ENCODE results near the gene ADCY1.
"Not testable (repeated sequence)": the region's sequence is repeated elsewhere in the genome, so short reads cannot be mapped to it uniquely, and the experiment has no call there.

ADCY1 gene

DNA sequence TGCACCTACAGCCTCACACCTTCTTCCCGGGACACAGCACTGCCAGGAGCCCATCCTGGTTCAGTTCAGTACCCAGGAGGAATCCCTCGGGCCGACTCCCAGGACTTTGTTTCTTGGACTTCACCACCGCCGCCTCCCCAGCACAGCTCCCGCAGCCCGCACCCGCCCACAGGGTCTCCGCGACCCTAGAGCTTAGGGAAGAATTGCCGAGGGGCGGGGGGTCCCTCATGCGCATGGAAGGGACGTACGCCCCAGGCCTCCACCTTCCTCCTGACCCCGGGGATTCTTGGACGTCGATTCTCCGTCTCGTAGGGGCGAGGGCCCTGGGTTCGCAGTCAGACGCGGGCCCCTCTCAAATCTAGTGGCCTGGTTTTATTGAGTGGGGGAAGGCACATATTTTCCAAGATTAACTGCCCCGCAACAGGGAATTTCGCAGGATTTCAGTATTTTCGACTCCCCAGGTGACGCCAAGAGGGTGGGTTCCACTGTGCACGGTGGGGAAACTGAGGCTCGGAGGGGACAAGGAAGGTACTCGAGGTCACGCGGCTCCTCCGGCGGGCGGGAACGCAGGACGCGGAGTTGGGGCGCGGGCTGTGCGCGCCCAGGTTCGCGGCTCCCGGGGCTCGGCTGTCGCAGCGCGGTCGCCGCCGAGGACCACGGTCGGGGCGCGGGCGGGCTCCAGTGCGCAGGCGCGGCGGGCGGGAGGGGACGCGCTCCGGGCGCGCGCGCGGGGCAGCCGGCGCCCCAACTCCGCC, at the start of gene ADCY1:
ADCY1 (plus strand) TSS at position 708 of the 755 bp plus-strand sequence. CDS start 176 bp downstream, outside the sequence.
- DNase-seq (ENCODE audit: low read depth in 2 of 2, low spot score in 1 of 2) = no peak

DNA sequence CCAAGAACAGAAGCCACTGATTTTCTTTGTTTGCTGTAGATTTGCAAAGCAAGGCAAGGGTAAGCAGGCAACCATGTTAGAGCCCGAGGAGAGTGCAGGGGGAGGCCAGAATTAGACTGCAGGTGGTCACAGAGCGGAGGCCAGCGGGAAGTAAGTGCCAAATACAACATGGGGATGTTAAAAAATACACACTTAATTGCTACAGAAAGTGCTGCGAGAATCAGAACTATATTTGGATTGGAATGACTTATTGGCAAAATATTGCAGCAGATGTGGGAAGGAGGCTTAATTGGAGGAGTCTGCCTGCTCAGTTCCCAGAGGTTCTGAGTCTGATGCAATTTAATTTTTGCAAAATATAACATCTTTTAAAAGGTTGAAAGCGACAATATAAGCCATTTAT, 49.7 kb upstream of the ADCY1 start:
- no peak for DNase-seq (ENCODE audit: low read depth in 2 of 2, low spot score in 1 of 2)

DNA sequence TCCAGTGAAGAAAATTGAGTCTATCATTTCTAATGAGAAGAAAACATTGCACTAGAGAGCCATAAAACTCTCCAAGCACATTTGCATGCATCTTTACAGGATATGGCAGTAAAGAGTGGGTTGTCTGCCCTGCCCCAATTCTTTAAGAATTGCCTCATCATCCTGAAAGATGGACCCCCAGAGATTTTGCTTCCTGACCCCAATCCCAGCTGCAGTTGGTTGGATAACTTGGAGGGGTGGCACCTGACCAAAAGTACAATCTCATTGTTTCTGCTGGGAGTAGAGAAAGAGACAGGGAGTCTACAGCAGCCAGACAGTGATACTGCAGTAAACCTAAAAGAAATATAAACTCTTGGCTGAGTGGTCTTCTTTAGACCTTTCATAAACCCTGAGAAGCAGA, 49.1 kb upstream of the ADCY1 start:
- DNase-seq (ENCODE audit: low read depth in 2 of 2, low spot score in 1 of 2) = no peak

- no peak for DNase-seq (ENCODE audit: low read depth in 2 of 2, low spot score in 1 of 2)
Observed at GRCh38 chr7:45543473-45543872, 30.7 kb upstream of the ADCY1 start.

- not testable (repeated sequence) for DNase-seq (ENCODE audit: low read depth in 2 of 2, low spot score in 1 of 2)
Observed at GRCh38 chr7:45545105-45545710, 29.0 kb upstream of the ADCY1 start.

DNA sequence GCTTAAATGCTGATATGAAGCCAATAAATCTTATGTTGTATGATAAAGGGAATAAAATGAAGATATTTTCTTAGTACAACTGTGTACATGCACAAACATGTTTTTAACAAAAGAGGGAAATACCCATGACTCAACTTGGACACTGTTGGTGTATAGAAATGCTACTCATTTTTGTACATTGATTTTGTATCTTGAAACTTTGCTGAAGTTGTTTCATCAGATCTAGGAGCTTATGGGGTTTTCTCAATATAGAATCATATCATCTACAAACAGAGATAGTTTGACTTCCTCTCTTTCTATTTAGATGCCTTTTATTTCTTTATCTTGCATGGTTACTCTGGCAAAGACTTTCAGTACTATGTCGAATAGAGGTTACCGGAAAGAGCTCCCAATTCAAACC, 25.3 kb upstream of the ADCY1 start:
- DNase-seq (ENCODE audit: low read depth in 2 of 2, low spot score in 1 of 2) = not testable (repeated sequence)

GRCh38 chr7:45563401-45563800, 10.8 kb upstream of the ADCY1 start:
- DNase-seq (ENCODE audit: low read depth in 2 of 2, low spot score in 1 of 2) = no peak

- DNase-seq (ENCODE audit: low read depth in 2 of 2, low spot score in 1 of 2) = no peak
Observed at GRCh38 chr7:45563941-45564461, 10.2 kb upstream of the ADCY1 start.

GRCh38 chr7:45564485-45564884, 9.7 kb upstream of the ADCY1 start:
- DNase-seq (ENCODE audit: low read depth in 2 of 2, low spot score in 1 of 2) = no peak

- no peak for DNase-seq (ENCODE audit: low read depth in 2 of 2, low spot score in 1 of 2)
Observed at GRCh38 chr7:45564886-45565455, 9.2 kb upstream of the ADCY1 start.

DNA sequence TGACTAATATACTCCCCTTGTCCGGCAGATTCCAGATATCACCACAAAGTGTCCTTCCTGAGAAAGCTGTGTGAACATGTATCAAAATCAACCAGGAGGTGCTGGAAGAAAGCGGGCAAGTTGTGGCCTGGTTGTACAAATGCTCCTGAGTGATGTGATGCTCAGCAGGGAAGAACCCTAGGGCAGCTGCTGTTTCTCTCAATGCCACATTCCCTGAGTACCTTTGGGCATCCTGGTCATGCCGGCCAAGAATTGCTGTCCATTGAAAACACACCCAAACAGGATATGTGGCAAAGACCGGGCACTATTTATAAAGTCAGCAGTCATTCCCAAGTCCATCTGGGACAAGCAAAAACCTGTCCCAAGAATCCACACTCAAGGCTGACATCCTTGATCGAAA, 7.8 kb upstream of the ADCY1 start:
- no peak for DNase-seq (ENCODE audit: low read depth in 2 of 2, low spot score in 1 of 2)

- no peak for DNase-seq (ENCODE audit: low read depth in 2 of 2, low spot score in 1 of 2)
Observed at GRCh38 chr7:45566961-45567360, 7.2 kb upstream of the ADCY1 start.

DNA sequence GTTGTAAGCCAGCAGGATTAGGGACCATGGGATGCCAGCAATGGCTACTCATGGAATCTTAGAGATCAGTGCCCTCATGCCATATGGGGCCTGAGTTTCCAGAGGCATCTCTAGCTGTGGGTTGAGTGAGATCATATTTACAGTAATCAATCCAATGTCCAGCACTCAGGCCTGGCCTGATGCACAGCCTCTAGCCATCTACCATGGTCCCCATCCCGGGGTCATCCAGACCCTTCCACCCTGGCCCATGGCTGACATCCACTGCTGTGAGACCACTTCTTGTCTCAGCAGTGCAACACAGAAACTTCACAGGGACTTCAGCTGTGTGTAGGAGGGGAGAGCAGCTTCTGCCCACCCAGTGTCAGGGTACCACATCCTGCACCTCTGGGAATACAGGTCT, 6.5 kb upstream of the ADCY1 start:
- DNase-seq (ENCODE audit: low read depth in 2 of 2, low spot score in 1 of 2) = no peak

DNA sequence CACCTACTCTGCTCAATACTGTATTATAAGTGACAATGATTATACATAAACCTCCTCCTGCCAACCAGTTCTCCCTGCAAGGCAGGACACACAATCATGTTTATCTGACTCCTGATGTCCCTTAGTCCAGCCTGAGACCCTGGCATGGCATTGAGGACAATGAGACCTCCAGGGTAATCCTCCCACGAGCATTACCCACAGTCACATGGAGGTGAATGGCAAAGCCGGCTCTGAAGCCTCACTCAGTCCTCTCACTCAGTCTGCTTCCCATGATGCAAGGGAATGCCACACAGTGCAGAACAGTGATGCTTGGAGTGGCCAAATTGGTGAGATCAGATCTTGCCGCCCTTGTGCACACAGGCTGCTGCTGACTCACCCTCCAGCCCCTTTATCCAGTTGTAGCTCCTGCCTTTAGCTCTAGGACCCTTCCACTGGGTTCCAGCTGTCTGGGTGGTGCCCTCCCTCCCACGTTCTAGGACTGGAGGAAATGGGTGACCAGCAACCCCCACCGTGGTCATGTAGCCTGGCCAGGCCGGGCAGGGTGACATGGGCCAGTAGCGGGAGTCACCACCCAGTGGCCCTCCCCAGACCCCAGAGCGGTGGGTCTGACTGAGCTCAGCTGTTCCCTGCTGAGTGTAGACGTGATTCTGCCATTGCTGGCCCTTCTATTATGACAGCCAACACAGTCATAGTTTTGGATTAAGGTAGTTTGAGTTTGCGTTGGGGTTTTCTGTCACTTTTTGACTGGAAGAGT, 5.5 kb upstream of the ADCY1 start:
- DNase-seq (ENCODE audit: low read depth in 2 of 2, low spot score in 1 of 2) = no peak

GRCh38 chr7:45569290-45569685, 4.9 kb upstream of the ADCY1 start:
- DNase-seq (ENCODE audit: low read depth in 2 of 2, low spot score in 1 of 2) = no peak

DNA sequence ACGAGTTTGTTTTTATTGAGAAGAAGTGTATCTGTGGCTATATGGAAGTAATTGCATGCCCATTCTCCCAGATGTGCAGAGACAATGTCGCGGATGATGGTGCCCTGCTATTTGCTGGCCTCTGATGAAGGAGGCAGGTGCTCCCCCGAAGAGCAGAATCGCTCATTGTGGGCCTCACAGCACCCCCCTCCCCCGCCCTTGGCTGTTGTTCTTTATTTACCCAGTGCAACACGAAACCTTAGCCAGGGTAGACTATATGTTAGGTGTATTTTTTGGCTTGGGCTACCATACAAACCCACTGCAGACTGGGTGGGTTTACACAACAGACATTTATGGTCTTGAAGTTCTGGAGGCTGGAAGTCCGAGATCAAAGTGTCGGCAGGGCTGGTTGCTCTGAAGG, 3.4 kb upstream of the ADCY1 start:
- no peak for DNase-seq (ENCODE audit: low read depth in 2 of 2, low spot score in 1 of 2)

DNA sequence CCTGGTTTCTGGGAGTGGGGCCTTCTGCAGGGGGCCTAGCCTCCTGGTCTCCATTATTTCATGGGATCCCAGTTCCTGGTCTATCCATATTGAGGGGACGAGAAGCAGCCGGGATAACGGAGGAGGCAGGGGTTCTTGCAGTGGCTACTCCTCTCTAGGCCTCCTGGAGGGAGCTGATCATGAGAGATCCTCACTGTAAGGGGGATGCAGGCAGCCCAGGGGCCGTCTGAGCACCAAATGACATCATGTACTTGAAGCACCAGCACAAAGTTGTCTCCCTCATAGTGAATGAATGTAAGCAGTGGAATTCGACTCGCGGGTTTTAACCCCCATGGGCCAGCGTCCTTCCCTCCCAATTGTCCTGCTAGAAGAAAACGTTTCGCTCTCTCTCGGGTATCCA, 964 bp upstream of the ADCY1 start:
- DNase-seq (ENCODE audit: low read depth in 2 of 2, low spot score in 1 of 2) = no peak

GRCh38 chr7:45574416-45574668, 174 bp downstream of the ADCY1 start:
- no peak for DNase-seq (ENCODE audit: low read depth in 2 of 2, low spot score in 1 of 2)

- DNase-seq (ENCODE audit: low read depth in 2 of 2, low spot score in 1 of 2) = no peak
Observed at GRCh38 chr7:45574669-45575500, 717 bp downstream of the ADCY1 start.

- DNase-seq (ENCODE audit: low read depth in 2 of 2, low spot score in 1 of 2) = no peak
Observed at GRCh38 chr7:45575501-45576248, 1.5 kb downstream of the ADCY1 start.

All from stimulated activated CD8-positive, alpha-beta memory T cell treated with anti-CD3 and anti-CD28 coated beads, Interleukin-4, amount 100 ng/mL, for 4 hours (primary cell).